ENCODE data around the gene G6PC3.

GRCh38 chr17:44061446-44061845, 9.1 kb upstream of the G6PC3 start:
- TF ChIP-seq CTCF (tag by site-specific recombination; IDR thresholded peaks at IDR 0.05) (no peak), SP7 (tag by site-specific recombination; IDR thresholded peaks at IDR 0.05) (no peak), SCRT2 (tag by site-specific recombination; IDR thresholded peaks at IDR 0.05) (no peak), ZNF639 (tag by site-specific recombination; IDR thresholded peaks at IDR 0.05) (no peak), ZNF274 (IDR thresholded peaks at IDR 0.05; ENCODE audit: low read length) (no peak), ZNF274 (tag by site-specific recombination; IDR thresholded peaks at IDR 0.05; ENCODE audit: borderline replicate concordance) (no peak), INSM2 (tag by site-specific recombination; IDR thresholded peaks at IDR 0.05) (no peak), REST (tag by site-specific recombination; IDR thresholded peaks at IDR 0.05) (no peak), ZNF558 (tag by site-specific recombination; IDR thresholded peaks at IDR 0.05) (no peak), SP3 (tag by site-specific recombination; IDR thresholded peaks at IDR 0.05) (no peak), BCL11A (tag by site-specific recombination; IDR thresholded peaks at IDR 0.05; ENCODE audit: low read depth) (no peak), ZNF645 (tag by site-specific recombination; IDR thresholded peaks at IDR 0.05) (no peak), ZNF10 (tag by site-specific recombination; IDR thresholded peaks at IDR 0.05) (no peak), ZNF184 (tag by site-specific recombination; IDR thresholded peaks at IDR 0.05) (no peak), WT1 (tag by site-specific recombination; IDR thresholded peaks at IDR 0.05) (no peak)
